GM18520 (cell line): ENCODE data around the gene GRIA2.
"Not testable (repeated sequence)": the region's sequence is repeated elsewhere in the genome, so short reads cannot be mapped to it uniquely, and the experiment has no call there.

Experiments
- ATAC-seq: cut with Tn5 transposase; IDR thresholded peaks from one replicate; pipeline ENCODE4 v1.9.1; 2021; ENCODE audit not compliant: unreplicated experiment

Gene GRIA2

GRCh38 chr4:157258165-157258564 is 37.6 kb downstream of the GRIA2 start:
- not testable (repeated sequence) for ATAC-seq

DNA sequence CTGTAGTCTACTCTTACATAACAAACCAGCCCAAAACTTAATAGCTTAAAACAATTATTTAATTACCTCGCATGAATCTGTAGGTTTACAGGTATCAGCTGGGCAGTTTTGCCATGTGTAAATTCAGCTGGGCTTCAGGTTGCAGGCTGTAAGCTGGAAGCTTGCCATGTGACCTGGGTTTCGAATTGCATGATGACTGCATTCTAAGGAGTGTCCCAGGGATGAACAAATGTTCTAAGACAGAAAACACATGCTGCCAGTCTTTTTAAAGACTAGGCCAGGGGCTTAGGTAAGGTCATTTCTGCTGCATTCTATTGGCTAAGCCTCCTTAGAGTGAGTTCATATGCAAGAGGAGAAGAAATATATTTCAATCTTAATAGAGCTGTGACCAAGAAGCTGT is 44.8 kb downstream of the GRIA2 start:
- no peak for ATAC-seq

GRCh38 chr4:157270108-157270507 is 49.6 kb downstream of the GRIA2 start:
- ATAC-seq: no peak

DNA sequence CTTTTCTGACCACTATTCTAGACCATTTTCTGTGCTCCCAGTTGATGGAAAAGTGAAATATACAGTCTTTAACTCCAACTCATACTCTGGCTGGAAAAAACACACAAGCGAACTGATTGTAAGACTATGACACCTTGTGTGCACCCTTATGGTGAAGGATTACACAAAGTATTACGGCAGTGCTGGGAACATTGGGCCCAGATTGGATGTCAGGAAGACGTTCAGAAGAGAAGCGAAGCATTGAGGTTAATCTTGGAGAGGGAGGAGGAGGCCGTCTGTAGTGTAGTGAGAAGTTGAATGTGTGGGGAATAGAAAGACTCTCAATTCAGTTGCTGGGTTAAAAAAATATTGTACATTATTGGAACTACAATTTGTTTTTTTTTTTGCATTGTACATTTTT is 50.0 kb downstream of the GRIA2 start:
- ATAC-seq: no peak

- no peak for ATAC-seq
Observed at GRCh38 chr4:157271166-157271869, 50.8 kb downstream of the GRIA2 start.

- ATAC-seq: no peak
Observed at GRCh38 chr4:157280673-157281072, 60.1 kb downstream of the GRIA2 start.

DNA sequence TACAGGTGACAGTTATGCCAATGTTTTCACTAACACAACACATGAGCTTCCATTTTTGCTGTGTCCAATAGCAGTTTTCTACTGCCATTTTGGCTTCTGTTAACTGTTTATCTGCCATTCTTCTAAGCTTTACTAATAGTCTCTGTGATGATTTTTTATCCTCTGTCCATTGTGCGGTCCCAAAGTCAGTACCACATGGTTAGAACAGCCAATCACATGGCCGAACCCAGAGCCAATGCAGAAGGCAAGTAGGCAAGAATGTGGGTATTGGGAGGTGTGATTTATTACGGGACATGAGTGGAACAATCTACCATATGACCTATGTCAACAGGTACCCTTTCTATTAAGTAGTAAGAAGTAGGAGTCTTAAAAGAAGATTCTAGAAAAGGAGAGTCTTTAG is 61.5 kb downstream of the GRIA2 start:
- no peak for ATAC-seq

DNA sequence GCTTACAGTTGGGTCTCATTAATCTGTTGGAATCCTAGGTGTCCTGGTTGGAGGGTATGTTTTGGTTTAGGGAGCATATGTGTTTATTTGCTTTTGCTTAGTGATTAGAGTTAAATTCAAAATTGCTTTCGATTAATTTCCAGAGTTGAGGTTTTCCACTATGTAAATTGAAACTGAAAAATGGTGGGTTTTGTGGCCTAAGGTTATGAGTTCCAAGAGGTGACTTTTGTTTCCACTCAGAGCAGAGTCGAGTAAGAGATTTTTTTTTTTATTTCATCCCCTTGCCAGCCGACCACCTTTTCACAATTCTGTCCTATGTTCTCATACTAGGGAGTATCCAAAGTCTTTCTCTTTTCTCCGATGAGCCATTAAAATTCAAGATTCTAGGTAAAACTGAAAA is 66.9 kb downstream of the GRIA2 start:
- ATAC-seq: no peak

- ATAC-seq: no peak
Observed at GRCh38 chr4:157290622-157291021, 70.1 kb downstream of the GRIA2 start.

DNA sequence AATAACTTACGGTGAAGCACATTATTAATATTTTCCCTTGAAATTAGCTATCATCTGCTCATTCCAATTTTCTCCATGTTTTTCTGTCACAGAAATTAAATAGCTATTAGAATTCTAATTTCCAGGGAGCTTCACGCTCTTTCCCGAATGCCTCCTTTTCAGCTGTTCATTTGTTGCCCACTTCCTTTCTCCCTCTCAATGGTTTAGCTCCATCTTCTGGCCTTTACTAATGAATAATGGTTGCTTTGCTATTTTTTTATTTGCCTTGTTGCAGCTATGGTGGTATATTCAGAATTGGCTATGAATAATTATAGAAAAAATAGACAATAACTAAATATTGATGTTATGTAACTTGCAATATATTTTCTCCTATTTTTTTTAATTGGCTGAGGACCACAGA is 70.5 kb downstream of the GRIA2 start:
- ATAC-seq: no peak

GRCh38 chr4:157293673-157294072 is 73.1 kb downstream of the GRIA2 start:
- no peak for ATAC-seq

DNA sequence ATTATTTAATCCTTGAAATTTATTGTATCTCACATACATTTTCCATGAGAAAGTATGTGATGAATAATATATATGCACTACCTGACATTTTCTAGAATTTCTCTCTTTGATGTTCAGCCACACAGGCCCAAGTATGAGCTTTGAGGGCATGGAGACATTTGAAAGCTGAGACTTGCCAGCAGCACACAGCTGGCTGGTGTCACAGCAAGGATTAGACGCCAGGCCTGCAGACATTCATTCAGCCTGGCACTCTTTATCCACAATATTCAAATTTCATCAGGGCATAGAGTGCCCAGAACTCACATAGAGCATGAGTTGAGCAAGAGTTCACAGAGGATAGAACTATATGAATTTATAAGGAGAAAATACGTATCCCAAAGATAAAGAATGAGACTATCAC is 74.0 kb downstream of the GRIA2 start:
- ATAC-seq: no peak

GRCh38 chr4:157300701-157301100 is 80.2 kb downstream of the GRIA2 start:
- no peak for ATAC-seq

DNA sequence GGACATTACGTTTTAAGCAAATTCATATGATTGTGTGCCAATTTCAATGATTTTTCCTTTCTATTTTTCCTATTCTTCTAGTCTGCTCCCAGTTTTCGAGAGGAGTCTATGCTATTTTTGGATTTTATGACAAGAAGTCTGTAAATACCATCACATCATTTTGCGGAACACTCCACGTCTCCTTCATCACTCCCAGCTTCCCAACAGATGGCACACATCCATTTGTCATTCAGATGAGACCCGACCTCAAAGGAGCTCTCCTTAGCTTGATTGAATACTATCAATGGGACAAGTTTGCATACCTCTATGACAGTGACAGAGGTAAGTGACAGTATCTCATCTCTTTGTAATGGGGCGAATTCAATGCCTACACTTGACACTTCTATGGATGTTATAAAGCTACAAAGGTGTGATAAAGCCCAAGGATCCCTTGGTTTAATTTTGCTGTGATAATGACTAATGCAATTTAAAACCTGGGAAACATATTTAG is 83.0 kb downstream of the GRIA2 start:
- no peak for ATAC-seq

- no peak for ATAC-seq
Observed at GRCh38 chr4:157304769-157305168, 84.2 kb downstream of the GRIA2 start.

GRCh38 chr4:157312702-157313101 is 92.2 kb downstream of the GRIA2 start:
- ATAC-seq: no peak

- ATAC-seq: no peak
Observed at GRCh38 chr4:157314906-157315305, 94.4 kb downstream of the GRIA2 start.

DNA sequence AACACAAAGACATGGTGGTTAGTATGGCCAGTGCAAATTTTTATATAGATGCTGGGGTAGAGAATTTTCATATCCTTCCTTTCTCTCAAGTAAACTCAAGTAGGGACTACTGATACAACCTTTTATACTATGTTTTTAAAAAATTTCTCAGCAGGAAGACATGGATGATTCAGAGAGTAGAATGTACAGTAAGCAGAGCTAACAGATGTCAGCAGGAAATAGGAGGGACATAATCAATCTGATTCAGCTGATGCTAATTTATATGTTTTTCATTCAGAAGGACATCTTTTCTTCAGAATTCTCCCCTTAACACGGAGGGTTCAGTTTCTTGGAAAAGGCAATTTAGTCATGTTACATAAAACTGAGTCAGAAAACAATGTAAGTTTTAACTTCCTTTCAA is 95.4 kb downstream of the GRIA2 start:
- no peak for ATAC-seq

GRCh38 chr4:157320092-157320491 is 99.6 kb downstream of the GRIA2 start:
- ATAC-seq: no peak

- no peak for ATAC-seq
Observed at GRCh38 chr4:157327666-157328065, 107.1 kb downstream of the GRIA2 start.

GRCh38 chr4:157357887-157358286 is 137.4 kb downstream of the GRIA2 start:
- ATAC-seq: no peak

DNA sequence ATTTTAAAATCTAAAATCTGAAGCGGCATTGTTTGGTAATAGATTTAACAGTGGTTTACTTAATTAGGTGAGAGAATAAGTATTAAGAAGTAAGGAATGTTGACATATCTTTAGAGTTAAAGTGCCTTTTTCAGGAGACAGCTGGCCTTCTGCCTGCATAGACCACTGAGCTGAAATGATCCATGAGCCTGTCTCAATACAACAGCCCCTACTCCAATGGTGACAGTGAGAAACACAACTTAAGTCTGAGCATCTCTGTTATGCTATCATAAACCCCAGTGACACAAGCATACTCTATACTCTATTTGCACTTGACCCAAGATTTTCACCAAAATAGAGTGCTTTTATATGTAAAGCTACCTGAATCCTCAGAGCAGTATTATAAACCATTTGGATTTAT is 137.9 kb downstream of the GRIA2 start:
- ATAC-seq: no peak

DNA sequence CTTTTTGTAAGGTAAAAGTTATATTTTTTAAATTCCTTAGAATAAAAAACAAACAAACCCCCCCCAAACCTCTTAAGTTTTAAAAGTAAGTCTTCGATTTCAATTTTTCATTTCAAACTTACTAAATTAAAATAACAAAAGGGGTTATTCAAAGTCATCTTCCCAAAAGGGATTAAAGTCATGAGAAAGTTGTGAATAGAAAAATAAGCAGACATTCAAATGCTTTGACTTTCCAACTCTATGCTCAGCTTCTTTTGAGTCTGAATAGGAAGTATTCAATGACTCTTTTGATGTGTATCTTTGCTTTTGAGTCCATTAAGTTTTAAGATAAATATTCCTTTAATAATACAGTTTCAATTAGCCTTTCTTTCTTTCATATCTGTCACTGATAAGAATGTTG is 138.3 kb downstream of the GRIA2 start:
- ATAC-seq: no peak
